Measurements from ENCODE around the gene EMILIN1. TPM values are rescaled to one million over a fixed set of nuclear protein-coding genes. Genes with fewer than 3 reads are reported as not detected.

Gene EMILIN1
- polyA plus RNA-seq, result 1 to 10 TPM in 1 of 3 donors, under 1 TPM in 2; 0.80 to 1.3 (median 0.92) TPM

- Mint-ChIP-seq H3K4me3 (no peak within 1 kb of the TSS), H3K9me3 (no peaks in the 10 kb centered on the region), H3K27me3 (ENCODE audit: low read depth in 3 of 3) (peaks cover 3 to 6% (median 4%) of the 10 kb centered on the region in 3 donors), H3K27ac (peak within 1 kb of the TSS in 2 of 6 donors; percentile 26 to 74), H3K4me1 (peaks cover 46 to 55% of the 10 kb centered on the region in 2 donors), H3K36me3 (no peaks in the 10 kb centered on the region)
- DNase-seq, result no peak
Observed at GRCh38 chr2:27078267-27079194, at the start of gene EMILIN1. Gene EMILIN1 (plus strand): TSS chr2:27078615. CDS start chr2:27079066, 451 bp downstream.

- Mint-ChIP-seq H3K27me3 (ENCODE audit: low read depth in 3 of 3) (peaks cover 0 to 2% (median 0%) of the 10 kb centered on the region in 3 donors), H3K36me3 (no peaks in the 10 kb centered on the region), H3K4me1 (peaks cover 20% of the 10 kb centered on the region in 2 donors), H3K4me3 (no peak overlapping the region), H3K27ac (no peak overlapping the region), H3K9me3 (no peaks in the 10 kb centered on the region)
- DNase-seq, result no peak
Observed at GRCh38 chr2:27029051-27029450, 49.4 kb upstream of the EMILIN1 start.

GRCh38 chr2:27032495-27033252 is 45.7 kb upstream of the EMILIN1 start, which contains the start of gene TMEM214:
Gene TMEM214 (plus strand): TSS chr2:27032965. CDS start chr2:27033016, 51 bp downstream.
- Mint-ChIP-seq H3K4me3 (peak within 1 kb of the TSS; percentile 89 to 93 (median 92)), H3K9me3 (no peaks in the 10 kb centered on the region), H3K27me3 (ENCODE audit: low read depth in 3 of 3) (peaks cover 0 to 2% (median 0%) of the 10 kb centered on the region in 3 donors), H3K4me1 (peaks cover 29 to 37% of the 10 kb centered on the region in 2 donors), H3K36me3 (peaks cover 0 to 15% (median 0%) of the 10 kb centered on the region in 3 donors), H3K27ac (peak within 1 kb of the TSS; percentile 78 to 92 (median 90))
- DNase-seq, result peak; percentile 72 to 77 (median 76)

- peaks cover 29 to 37% of the 10 kb centered on the region in 2 donors for H3K4me1 Mint-ChIP-seq
- no peaks in the 10 kb centered on the region for H3K9me3 Mint-ChIP-seq
- H3K4me3 Mint-ChIP-seq, result peak overlapping the region; percentile 89 to 93 (median 92)
- H3K27ac Mint-ChIP-seq, result peak overlapping the region; percentile 78 to 91 (median 86)
- H3K36me3 Mint-ChIP-seq, result peaks cover 0 to 15% (median 0%) of the 10 kb centered on the region in 3 donors
- DNase-seq, result no peak
- peaks cover 0 to 2% (median 0%) of the 10 kb centered on the region in 3 donors for H3K27me3 Mint-ChIP-seq (ENCODE audit: low read depth in 3 of 3)
Observed at GRCh38 chr2:27033253-27033852, 45.1 kb upstream of the EMILIN1 start.

- Mint-ChIP-seq H3K27me3 (ENCODE audit: low read depth in 3 of 3) (no peaks in the 10 kb centered on the region), H3K4me1 (peaks cover 21 to 33% of the 10 kb centered on the region in 2 donors), H3K4me3 (no peak overlapping the region), H3K36me3 (peaks cover 0 to 38% (median 11%) of the 10 kb centered on the region in 3 donors), H3K27ac (no peak overlapping the region), H3K9me3 (no peaks in the 10 kb centered on the region)
- DNase-seq, result no peak
Observed at GRCh38 chr2:27038012-27038411, 40.4 kb upstream of the EMILIN1 start.

GRCh38 chr2:27038631-27039339 is 39.6 kb upstream of the EMILIN1 start:
- H3K9me3 Mint-ChIP-seq, result no peaks in the 10 kb centered on the region
- H3K4me1 Mint-ChIP-seq, result peaks cover 14 to 25% of the 10 kb centered on the region in 2 donors
- H3K4me3 Mint-ChIP-seq, result no peak overlapping the region
- H3K36me3 Mint-ChIP-seq, result peaks cover 0 to 38% (median 11%) of the 10 kb centered on the region in 3 donors
- no peak for DNase-seq
- no peaks in the 10 kb centered on the region for H3K27me3 Mint-ChIP-seq (ENCODE audit: low read depth in 3 of 3)
- H3K27ac Mint-ChIP-seq, result peak overlapping the region in 1 of 6 donors; percentile 67

GRCh38 chr2:27039426-27039825 is 39.0 kb upstream of the EMILIN1 start:
- no peak overlapping the region for H3K4me3 Mint-ChIP-seq

GRCh38 chr2:27039871-27040270 is 38.5 kb upstream of the EMILIN1 start:
- peaks cover 6 to 16% of the 10 kb centered on the region in 2 donors for H3K4me1 Mint-ChIP-seq
- no peaks in the 10 kb centered on the region for H3K27me3 Mint-ChIP-seq (ENCODE audit: low read depth in 3 of 3)
- H3K27ac Mint-ChIP-seq, result peak overlapping the region in 1 of 6 donors; percentile 40
- no peak overlapping the region for H3K4me3 Mint-ChIP-seq
- no peak for DNase-seq
- peaks cover 0 to 38% (median 11%) of the 10 kb centered on the region in 3 donors for H3K36me3 Mint-ChIP-seq
- no peaks in the 10 kb centered on the region for H3K9me3 Mint-ChIP-seq

More at GRCh38 chr2:27039426-27039825, 39.0 kb upstream of the EMILIN1 start:
- H3K36me3 Mint-ChIP-seq, result peaks cover 0 to 38% (median 11%) of the 10 kb centered on the region in 3 donors
- peaks cover 8 to 19% of the 10 kb centered on the region in 2 donors for H3K4me1 Mint-ChIP-seq
- no peaks in the 10 kb centered on the region for H3K9me3 Mint-ChIP-seq
- no peak for DNase-seq
- H3K27me3 Mint-ChIP-seq (ENCODE audit: low read depth in 3 of 3), result no peaks in the 10 kb centered on the region
- H3K27ac Mint-ChIP-seq, result no peak overlapping the region

- Mint-ChIP-seq H3K27me3 (ENCODE audit: low read depth in 3 of 3) (no peaks in the 10 kb centered on the region), H3K27ac (no peak overlapping the region)
Observed at GRCh38 chr2:27040282-27040681, 38.1 kb upstream of the EMILIN1 start.

GRCh38 chr2:27041752-27042151 is 36.7 kb upstream of the EMILIN1 start:
- Mint-ChIP-seq H3K4me1 (peaks cover 2 to 5% of the 10 kb centered on the region in 2 donors), H3K9me3 (no peaks in the 10 kb centered on the region), H3K4me3 (no peak overlapping the region), H3K27me3 (ENCODE audit: low read depth in 3 of 3) (peaks cover 0 to 1% (median 0%) of the 10 kb centered on the region in 3 donors), H3K27ac (peak overlapping the region in 5 of 6 donors; percentile 21 to 73 (median 42)), H3K36me3 (peaks cover 0 to 28% (median 11%) of the 10 kb centered on the region in 3 donors)
- DNase-seq, result no peak

More at GRCh38 chr2:27040282-27040681, 38.1 kb upstream of the EMILIN1 start:
- H3K4me3 Mint-ChIP-seq, result no peak overlapping the region
- H3K36me3 Mint-ChIP-seq, result peaks cover 0 to 38% (median 11%) of the 10 kb centered on the region in 3 donors
- peaks cover 4 to 12% of the 10 kb centered on the region in 2 donors for H3K4me1 Mint-ChIP-seq
- no peak for DNase-seq
- H3K9me3 Mint-ChIP-seq, result no peaks in the 10 kb centered on the region

- Mint-ChIP-seq H3K27ac (peak overlapping the region in 5 of 6 donors; percentile 21 to 73 (median 42)), H3K9me3 (no peaks in the 10 kb centered on the region), H3K27me3 (ENCODE audit: low read depth in 3 of 3) (peaks cover 0 to 1% (median 0%) of the 10 kb centered on the region in 3 donors), H3K4me1 (peaks cover 2 to 5% of the 10 kb centered on the region in 2 donors), H3K36me3 (peaks cover 0 to 23% (median 11%) of the 10 kb centered on the region in 3 donors), H3K4me3 (no peak overlapping the region)
- DNase-seq, result no peak
Observed at GRCh38 chr2:27042159-27042661, 36.2 kb upstream of the EMILIN1 start.

GRCh38 chr2:27042985-27043634 is 35.3 kb upstream of the EMILIN1 start:
- Mint-ChIP-seq H3K9me3 (no peaks in the 10 kb centered on the region), H3K36me3 (peaks cover 0 to 23% (median 11%) of the 10 kb centered on the region in 3 donors), H3K27ac (peak overlapping the region in 1 of 6 donors; percentile 73), H3K4me3 (no peak overlapping the region), H3K27me3 (ENCODE audit: low read depth in 3 of 3) (peaks cover 0 to 1% (median 0%) of the 10 kb centered on the region in 3 donors), H3K4me1 (peaks cover 2 to 5% of the 10 kb centered on the region in 2 donors)
- no peak for DNase-seq

Measured in immature natural killer cell (primary cell).